Liver (tissue), 9 donors: ENCODE data around the gene IRAK1. TPM values are rescaled to one million over a fixed set of nuclear protein-coding genes. Genes with fewer than 3 reads are reported as not detected.

Experiments used
- DNase-seq: peaks from one replicate; pipeline ENCODE4 v3.0.0-alpha.2; 2017; ENCODE audit warnings: low spot score
- H3K27ac ChIP-seq, 2 donors: one replicate each; pipeline ENCODE4 v1.7.0; 2013; ENCODE audit warnings: inconsistent platforms in 2 of 2, low read length in 2 of 2, control low read depth in 1 of 2, low read depth in 1 of 2, mild to moderate bottlenecking in 1 of 2
- H3K27me3 ChIP-seq, 4 donors: one replicate each; pipeline versions ENCODE4 v1.6.1 to v1.7.0; 2013; ENCODE audit warnings: low read length in 3 of 4, inconsistent platforms in 1 of 4, mild to moderate bottlenecking in 1 of 4, moderate library complexity in 1 of 4; ENCODE audit not compliant: control insufficient read depth in 4 of 4, insufficient read depth in 4 of 4
- H3K36me3 ChIP-seq, 4 donors: one replicate each; pipeline versions ENCODE4 v1.6.1 to v1.7.0; 2013; ENCODE audit warnings: low read length in 3 of 4, mild to moderate bottlenecking in 3 of 4, low read depth in 1 of 4, moderate library complexity in 1 of 4; ENCODE audit not compliant: control insufficient read depth in 4 of 4, insufficient read depth in 3 of 4
- H3K4me1 ChIP-seq, 4 donors: one replicate each; pipeline versions ENCODE4 v1.6.1 to v1.7.0; 2013; ENCODE audit warnings: low read length in 3 of 4, mild to moderate bottlenecking in 3 of 4, moderate library complexity in 1 of 4; ENCODE audit not compliant: control insufficient read depth in 4 of 4, insufficient read depth in 4 of 4
- H3K4me3 ChIP-seq, 3 donors: one replicate each; pipeline versions ENCODE4 v1.6.1 to v1.7.0; 2013; ENCODE audit warnings: low read length in 3 of 3, control low read depth in 1 of 3, low read depth in 1 of 3, mild to moderate bottlenecking in 1 of 3
- H3K9ac ChIP-seq, 2 donors: one replicate each; pipeline ENCODE4 v1.7.0; 2013; ENCODE audit warnings: low read length in 2 of 2, mild to moderate bottlenecking in 2 of 2, moderate library complexity in 2 of 2, control low read depth in 1 of 2, low read depth in 1 of 2
- H3K9me3 ChIP-seq, 4 donors: one replicate each; pipeline versions ENCODE4 v1.6.1 to v1.7.0; 2013; ENCODE audit warnings: low read length in 3 of 4; ENCODE audit not compliant: control insufficient read depth in 4 of 4
- GABPA ChIP-seq, 2 donors: IDR thresholded peaks in 1 of 2; conservative IDR thresholded peaks in 1 of 2; 2 replicates each; pipeline ENCODE4 v1.6.1; 2016; ENCODE audit warnings: antibody characterized with exemption in 2 of 2, mild to moderate bottlenecking in 1 of 2, moderate library complexity in 1 of 2
- HNF4A ChIP-seq, 2 donors: conservative IDR thresholded peaks; 2 replicates each; pipeline ENCODE4 v1.6.1; 2016; ENCODE audit warnings: antibody characterized with exemption in 2 of 2, mild to moderate bottlenecking in 2 of 2
- HNF4G ChIP-seq: IDR thresholded peaks from 2 replicates; pipeline ENCODE4 v1.6.1; 2016; ENCODE audit warnings: antibody characterized with exemption
- MAX ChIP-seq: IDR thresholded peaks from 2 replicates; pipeline ENCODE4 v1.6.1; 2016; ENCODE audit warnings: antibody characterized with exemption
- NR2F2 ChIP-seq: IDR thresholded peaks from 2 replicates; pipeline ENCODE4 v1.6.1; 2016; ENCODE audit warnings: antibody characterized with exemption
- RAD21 ChIP-seq, 2 donors: IDR thresholded peaks; 2 replicates each; pipeline ENCODE4 v1.6.1; 2016; ENCODE audit warnings: antibody characterized with exemption in 2 of 2, mild to moderate bottlenecking in 2 of 2
- REST ChIP-seq: IDR thresholded peaks from 2 replicates; pipeline ENCODE4 v1.6.1; 2016; ENCODE audit warnings: antibody characterized with exemption, mild to moderate bottlenecking
- RXRA ChIP-seq, 2 donors: IDR thresholded peaks; 2 replicates each; pipeline ENCODE4 v1.6.1; 2017 to 2018; ENCODE audit warnings: antibody characterized with exemption in 2 of 2, mild to moderate bottlenecking in 1 of 2
- SP1 ChIP-seq: IDR thresholded peaks from 2 replicates; pipeline ENCODE4 v1.6.1; 2018; ENCODE audit warnings: antibody characterized with exemption, mild to moderate bottlenecking
- TAF1 ChIP-seq: conservative IDR thresholded peaks from 2 replicates; pipeline ENCODE4 v1.6.1; 2016; ENCODE audit warnings: antibody characterized with exemption, mild to moderate bottlenecking
- YY1 ChIP-seq: IDR thresholded peaks from 2 replicates; pipeline ENCODE4 v1.6.1; 2016; ENCODE audit warnings: antibody characterized with exemption, mild to moderate bottlenecking
- ZBTB33 ChIP-seq: IDR thresholded peaks from 2 replicates; pipeline ENCODE4 v1.6.1; 2016; ENCODE audit warnings: antibody characterized with exemption
- WGBS: extraction: QIAGEN DNeasy Blood & Tissue Kit; methylation state at CpG from one replicate; pipeline ENCODE4 v1.1.7; 2013; 5-methylcytosine and 5-hydroxymethylcytosine counted together
- polyA plus RNA-seq, 2 donors: library from polyadenylated mRNA; stranded (reverse) in 1 of 2; unstranded in 1 of 2; fragments of 200-250 nt in 1 of 2; fragments of >200 nt in 1 of 2; fragmentation: Nextera tagmentation in 1 of 2; extraction: Ambion mirVana in 1 of 2; gene quantifications; one replicate each; pipeline versions ENCODE4 v1.2.1 to v1.2.3, GENCODE V29; 2013 to 2015
- total RNA-seq, 2 donors: library from RNA; depleted of rRNA; stranded (reverse); fragments of >200 nt; gene quantifications; one replicate each; pipeline ENCODE4 v1.2.3, GENCODE V29; 2014
- donor health status: healthy.
- donor health status: healthy.
- donor health status: healthy.
- donor health status: healthy.
- donor health status: healthy.

The IRAK1 gene
- total and polyA plus RNA-seq, 4 donors = 17.6 to 55.8 (median 27.4) TPM

GRCh38 chrX:153970357-153971123 lies 49.2 kb downstream of the IRAK1 start:
- no peaks in the 10 kb centered on the region for H3K27me3 ChIP-seq
- no peak for TF ChIP-seq SP1
- no peak for TF ChIP-seq YY1
- TF ChIP-seq RXRA (IDR thresholded peaks at IDR 0.05) = peak; percentile 69 to 70
- peak overlapping the region; percentile 76 to 98 (median 81) for H3K4me3 ChIP-seq
- H3K27ac ChIP-seq = peak overlapping the region; percentile 95 to 100
- H3K4me1 ChIP-seq = peaks cover 13 to 66% (median 60%) of the 10 kb centered on the region in 4 donors
- H3K9me3 ChIP-seq = no peaks in the 10 kb centered on the region
- no peaks in the 10 kb centered on the region for H3K36me3 ChIP-seq
- no peak for DNase-seq
- WGBS = under 1% methylated on average over 49 of the region's 49 CpGs
- H3K9ac ChIP-seq = peak overlapping the region; percentile 42 to 89

GRCh38 chrX:153969904-153970356 lies 49.8 kb downstream of the IRAK1 start:
- TF ChIP-seq MAX = no peak
- no peak for TF ChIP-seq ZBTB33
- no peak for TF ChIP-seq NR2F2
- no peak for TF ChIP-seq GABPA (IDR thresholded peaks at IDR 0.05 in 1 of 2, conservative IDR thresholded peaks at IDR 0.05 in 1 of 2)
- TF ChIP-seq TAF1 = no peak
- TF ChIP-seq HNF4A (conservative IDR thresholded peaks at IDR 0.05) = no peak
- TF ChIP-seq HNF4G = no peak
- no peak for TF ChIP-seq RAD21 (IDR thresholded peaks at IDR 0.05)
- TF ChIP-seq YY1 = no peak
- TF ChIP-seq REST = no peak
- WGBS = under 1% methylated on average over 26 of the region's 26 CpGs
- H3K27ac ChIP-seq = peak overlapping the region; percentile 19 to 95
- no peaks in the 10 kb centered on the region for H3K9me3 ChIP-seq
- H3K36me3 ChIP-seq = no peaks in the 10 kb centered on the region
- H3K4me1 ChIP-seq = peaks cover 13 to 70% (median 59%) of the 10 kb centered on the region in 4 donors
- peak overlapping the region in 2 of 3 donors; percentile 81 to 98 for H3K4me3 ChIP-seq
- no peaks in the 10 kb centered on the region for H3K27me3 ChIP-seq
- no peak for DNase-seq
- H3K9ac ChIP-seq = no peak overlapping the region
